Keratinocyte (primary cell): ENCODE results near the gene MDM4. TPM values are rescaled to one million over a fixed set of nuclear protein-coding genes. Genes with fewer than 3 reads are reported as not detected.

ENCODE experiments used
- DNase-seq: peaks from one replicate; pipeline ENCODE4 v3.0.0-alpha.2; 2011; ENCODE audit warnings: low read depth, missing footprints, low spot score
- FAIRE-seq: peaks from 2 replicates; lab custom pipeline; 2011; peaks lifted over from hg19 to GRCh38; lab: Jason Lieb, UNC
- H2AFZ ChIP-seq: 2 replicates; pipeline ENCODE4 v1.6.0; 2012; ENCODE audit warnings: low read length, control low read depth, inconsistent platforms; ENCODE audit not compliant: control insufficient read depth
- H3K27ac ChIP-seq: 2 replicates; pipeline ENCODE4 v1.5.1; 2011; ENCODE audit warnings: low read length; ENCODE audit not compliant: control insufficient read depth, insufficient read depth
- H3K27me3 ChIP-seq: 3 replicates; pipeline ENCODE4 v1.6.0; 2011; ENCODE audit warnings: low read length; ENCODE audit not compliant: control insufficient read depth, insufficient read depth; ENCODE audit errors: extremely low read depth
- H3K36me3 ChIP-seq, 2 experiments: 2 replicates in 1 of 2; 3 replicates in 1 of 2; pipeline ENCODE4 v1.5.1; 2011; ENCODE audit warnings: low read length in 2 of 2, mild to moderate bottlenecking in 1 of 2; ENCODE audit not compliant: control insufficient read depth in 2 of 2, insufficient read depth in 2 of 2; ENCODE audit errors: extremely low read depth in 1 of 2
- H3K4me1 ChIP-seq: 3 replicates; pipeline ENCODE4 v1.5.1; 2011; ENCODE audit warnings: low read length; ENCODE audit not compliant: control insufficient read depth, insufficient read depth; ENCODE audit errors: extremely low read depth
- H3K4me2 ChIP-seq: 3 replicates; pipeline ENCODE4 v1.6.0; 2011; ENCODE audit warnings: low read depth, low read length; ENCODE audit not compliant: control insufficient read depth, insufficient read depth; ENCODE audit errors: extremely low read depth
- H3K4me3 ChIP-seq, 3 experiments: fragments of 200-600 bp in 1 of 3; sonication (generic) in 1 of 3; 2 replicates in 2 of 3; 3 replicates in 1 of 3; pipeline ENCODE4 v1.5.1; 2011 to 2016; ENCODE audit warnings: low read length in 3 of 3, mild to moderate bottlenecking in 3 of 3, control low read depth in 2 of 3, inconsistent platforms in 1 of 3, low read depth in 1 of 3, mixed read lengths in 1 of 3, mixed run types in 1 of 3, moderate library complexity in 1 of 3; ENCODE audit not compliant: control insufficient read depth in 2 of 3, insufficient read depth in 2 of 3; ENCODE audit errors: extremely low read depth in 1 of 3
- H3K79me2 ChIP-seq: 2 replicates; pipeline ENCODE4 v1.6.0; 2012; ENCODE audit warnings: low read length; ENCODE audit not compliant: control insufficient read depth, insufficient read depth
- H3K9ac ChIP-seq: 3 replicates; pipeline ENCODE4 v1.6.0; 2011; ENCODE audit warnings: low read length; ENCODE audit not compliant: control insufficient read depth, insufficient read depth; ENCODE audit errors: extremely low read depth
- H3K9me1 ChIP-seq: 3 replicates; pipeline ENCODE4 v1.6.0; 2011; ENCODE audit warnings: low read length; ENCODE audit not compliant: control insufficient read depth, insufficient read depth; ENCODE audit errors: extremely low read depth
- H3K9me3 ChIP-seq: 2 replicates; pipeline ENCODE4 v1.5.1; 2012; ENCODE audit warnings: low read depth, low read length; ENCODE audit not compliant: control insufficient read depth
- H4K20me1 ChIP-seq: 3 replicates; pipeline ENCODE4 v1.6.0; 2011; ENCODE audit warnings: low read length; ENCODE audit not compliant: control insufficient read depth, insufficient read depth; ENCODE audit errors: extremely low read depth
- CTCF ChIP-seq, 3 experiments: IDR thresholded peaks in 1 of 3; conservative IDR thresholded peaks in 1 of 3; optimal IDR thresholded peaks in 1 of 3; 2 replicates in 2 of 3; 3 replicates in 1 of 3; pipeline versions ENCODE3 to v1.5.1; 2011; ENCODE audit warnings: low read length in 3 of 3, mild to moderate bottlenecking in 3 of 3, moderate library complexity in 2 of 3, control low read depth in 1 of 3, inconsistent platforms in 1 of 3; ENCODE audit not compliant: insufficient read depth in 2 of 3; ENCODE audit errors: extremely low read depth in 1 of 3
- EZH2 ChIP-seq: IDR thresholded peaks from one replicate; pipeline ENCODE4 v1.6.1; 2012; ENCODE audit warnings: inconsistent platforms, mild to moderate bottlenecking, low read length, moderate library complexity
- dilution Hi-C: fragments of 300-500 bp; cut with MboI; formaldehyde crosslinking; loops from one replicate; pipeline ENCODE4 v1.7.0; 2020; ENCODE audit warnings: low sequenced_read_pairs; ENCODE audit not compliant: extremely low pct_ligation_motif_present
- polyA plus RNA-seq, 5 experiments: library from polyadenylated mRNA; depleted of rRNA in 3 of 5; stranded (reverse) in 3 of 5; stranded (forward) in 1 of 5; unstranded in 1 of 5; fragments of >200 nt; gene quantifications; 1 replicate in 1 of 5; 2 replicates in 3 of 5; 3 replicates in 1 of 5; pipeline versions ENCODE4 v1.2.1 to v1.2.3, GENCODE V29; 2011 to 2012; ENCODE audit warnings: missing spikeins in 2 of 5, low read depth in 1 of 5, low replicate concordance in 1 of 5

The MDM4 gene
- polyA plus RNA-seq, 1 donor (not counting 4 experiments of a cell fraction or from before 2014, with no cell fraction given) = 17.8 TPM

DNA sequence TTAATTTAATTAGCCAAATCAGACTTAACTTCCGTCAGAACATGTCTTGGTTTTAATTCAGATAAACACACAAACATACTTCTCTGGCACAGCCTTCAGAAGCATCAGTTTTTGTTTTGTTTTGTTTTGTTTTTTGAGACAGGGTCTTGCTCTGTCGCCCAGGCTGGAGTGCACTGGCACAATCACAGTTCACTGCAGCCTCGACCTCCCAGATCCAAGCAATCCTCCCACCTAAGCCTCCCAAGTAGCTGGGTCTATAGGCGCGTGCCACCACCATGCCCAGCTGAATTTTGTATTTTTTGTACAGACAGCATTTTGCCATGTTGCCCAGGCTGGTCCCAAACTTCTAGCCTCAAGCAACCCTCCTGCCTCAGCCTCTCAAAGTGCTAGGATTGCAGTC is 34.7 kb downstream of the MDM4 start:
- H3K79me2 ChIP-seq = no peaks in the 10 kb centered on the region
- no peak for DNase-seq
- dilution Hi-C loops = no loop called here
- no peaks in the 10 kb centered on the region for H3K9me1 ChIP-seq
- no peak overlapping the region for H2AFZ ChIP-seq
- peaks cover 10 to 26% of the 10 kb centered on the region in 2 experiments for H3K36me3 ChIP-seq
- H3K9me3 ChIP-seq = no peaks in the 10 kb centered on the region
- no peak overlapping the region for H3K9ac ChIP-seq
- no peak for FAIRE-seq
- H4K20me1 ChIP-seq = no peaks in the 10 kb centered on the region
- H3K4me3 ChIP-seq = no peak overlapping the region
- H3K27ac ChIP-seq = no peak overlapping the region
- no peak for TF ChIP-seq CTCF (optimal IDR thresholded peaks at IDR 0.05 in 1 of 3, IDR thresholded peaks at IDR 0.05 in 1 of 3, conservative IDR thresholded peaks at IDR 0.05 in 1 of 3; ENCODE audit: extremely low read depth in 1 of 3, insufficient read depth in 2 of 3, low read length in 3 of 3)
- no peak for TF ChIP-seq EZH2
- H3K4me2 ChIP-seq = no peak overlapping the region
- no peaks in the 10 kb centered on the region for H3K4me1 ChIP-seq
- H3K27me3 ChIP-seq = no peaks in the 10 kb centered on the region

DNA sequence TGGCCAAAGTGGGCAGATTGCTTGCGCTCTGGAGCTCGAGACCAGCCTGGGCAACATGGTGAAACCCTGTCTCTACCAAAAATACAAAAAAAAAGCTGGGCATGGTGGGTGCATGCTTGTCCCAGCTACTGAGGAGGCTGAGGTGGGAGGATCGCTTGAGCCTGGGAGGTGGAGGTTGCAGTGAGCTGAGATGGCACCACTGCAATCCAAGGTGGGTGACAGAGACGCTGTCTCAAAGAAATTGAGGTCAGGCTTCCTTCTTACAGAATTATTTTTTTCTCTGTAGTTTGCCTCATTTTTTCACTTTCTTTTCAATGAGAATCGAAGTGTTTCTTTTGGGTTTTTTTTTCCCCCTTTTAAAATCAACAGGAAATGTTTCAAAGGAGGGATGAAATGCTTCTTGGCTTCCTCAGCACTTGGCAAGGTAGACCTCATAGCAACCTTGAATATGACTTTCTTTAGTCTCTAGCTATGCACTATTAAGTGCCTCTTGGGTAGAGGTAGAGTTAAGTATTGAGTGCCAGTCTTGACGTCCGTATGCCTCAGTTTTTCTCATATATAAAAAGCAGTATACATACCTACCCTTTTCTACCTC is 40.3 kb downstream of the MDM4 start:
- Histone ChIP-seq H3K79me2 (no peaks in the 10 kb centered on the region), H4K20me1 (no peaks in the 10 kb centered on the region), H3K9me3 (no peaks in the 10 kb centered on the region), H3K9ac (no peak overlapping the region), H3K4me2 (no peak overlapping the region), H3K4me3 (no peak overlapping the region), H3K9me1 (no peaks in the 10 kb centered on the region), H3K4me1 (no peaks in the 10 kb centered on the region), H3K36me3 (peaks cover 5 to 11% of the 10 kb centered on the region in 2 experiments), H3K27me3 (no peaks in the 10 kb centered on the region), H2AFZ (no peak overlapping the region), H3K27ac (no peak overlapping the region)
- TF ChIP-seq CTCF (optimal IDR thresholded peaks at IDR 0.05 in 1 of 3, IDR thresholded peaks at IDR 0.05 in 1 of 3, conservative IDR thresholded peaks at IDR 0.05 in 1 of 3; ENCODE audit: extremely low read depth in 1 of 3, insufficient read depth in 2 of 3, low read length in 3 of 3) (no peak), EZH2 (no peak)
- DNase-seq (no peak), FAIRE-seq (no peak)
- dilution Hi-C loops = no loop called here
